T-helper 9 cell (primary cell): Measurements from ENCODE around the gene ORC4.
A peak's percentile ranks its signal among the peaks of the same experiment; 100 is the strongest.

Experiments
- DNase-seq: peaks from one replicate; pipeline ENCODE4 v3.0.0-alpha.2; 2020
- total RNA-seq, 2 donors: gene quantifications; one replicate each; lab custom pipeline; 2026; lab: John Stamatoyannopoulos, UW

ORC4 gene
- 34.5 to 42.5 reads per million in 2 donors for total RNA-seq

DNA sequence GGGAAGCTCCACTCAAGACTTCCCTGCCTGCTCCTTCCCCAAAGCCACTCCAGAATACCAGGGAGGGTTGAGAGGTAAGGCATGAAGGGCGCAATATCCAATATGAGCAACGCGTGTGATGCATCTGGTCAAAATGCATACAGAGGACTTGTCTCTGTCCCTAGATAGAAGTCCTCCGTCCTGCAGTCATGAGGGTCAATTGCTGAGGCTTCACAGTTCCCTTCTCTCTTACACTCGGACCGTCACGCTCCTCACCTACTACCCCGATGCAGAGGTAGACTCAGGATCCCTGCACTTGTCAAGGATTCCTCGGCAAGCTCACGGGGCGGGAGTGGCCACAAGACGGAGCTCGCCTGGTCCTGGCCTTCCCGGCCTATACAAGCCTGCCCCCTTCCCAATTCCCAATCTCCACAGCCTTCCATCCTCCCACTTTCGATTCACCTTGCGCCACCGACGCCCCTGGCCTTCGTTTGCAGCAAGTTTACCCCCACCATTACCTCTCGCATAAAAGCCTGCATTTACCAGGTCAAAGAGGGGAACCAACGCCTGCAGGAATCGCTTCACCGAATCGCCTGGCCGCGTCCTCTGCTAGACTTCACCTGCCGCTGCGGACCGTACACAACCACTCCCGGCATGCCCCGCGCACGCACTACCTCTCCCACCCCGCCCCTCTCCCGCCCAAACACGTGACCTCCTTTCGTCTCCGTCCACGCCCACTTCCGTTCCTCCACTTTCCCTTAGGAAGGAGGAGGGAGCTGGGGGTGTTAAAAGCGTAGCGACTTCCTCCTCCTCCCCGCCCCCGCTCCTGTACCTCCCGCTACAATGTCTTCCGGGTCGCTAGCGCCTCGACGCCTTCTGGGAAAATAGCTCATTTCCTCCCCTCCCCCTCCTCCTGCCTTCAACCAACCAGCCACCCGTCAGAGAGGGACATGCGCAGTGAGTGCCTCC lies at the start of gene ORC4:
TSS of gene ORC4 (minus strand) at position 627 of the 948 bp plus-strand sequence. CDS start 44,779 bp downstream, outside the sequence.
- peak; percentile 96 for DNase-seq

DNA sequence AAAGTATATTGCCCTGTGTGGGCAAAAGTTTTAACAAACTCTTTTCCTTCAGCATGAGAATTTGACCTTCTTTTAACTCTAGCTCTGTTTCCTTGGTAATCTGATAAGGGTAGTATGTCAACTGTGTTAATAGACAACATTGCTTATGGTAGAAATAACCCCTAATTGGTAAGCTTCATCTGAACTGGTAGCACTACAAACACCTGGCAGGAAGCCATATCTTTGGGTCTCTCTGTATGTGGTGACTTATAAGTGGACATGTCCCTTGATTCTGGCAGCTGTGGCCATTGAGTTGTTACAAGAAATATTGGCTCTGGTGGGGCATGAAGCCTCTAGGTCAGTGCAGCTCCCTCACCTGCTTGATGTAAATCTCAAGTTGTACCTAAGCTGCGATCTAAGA lies 47.3 kb upstream of the ORC4 start:
- no peak for DNase-seq

DNA sequence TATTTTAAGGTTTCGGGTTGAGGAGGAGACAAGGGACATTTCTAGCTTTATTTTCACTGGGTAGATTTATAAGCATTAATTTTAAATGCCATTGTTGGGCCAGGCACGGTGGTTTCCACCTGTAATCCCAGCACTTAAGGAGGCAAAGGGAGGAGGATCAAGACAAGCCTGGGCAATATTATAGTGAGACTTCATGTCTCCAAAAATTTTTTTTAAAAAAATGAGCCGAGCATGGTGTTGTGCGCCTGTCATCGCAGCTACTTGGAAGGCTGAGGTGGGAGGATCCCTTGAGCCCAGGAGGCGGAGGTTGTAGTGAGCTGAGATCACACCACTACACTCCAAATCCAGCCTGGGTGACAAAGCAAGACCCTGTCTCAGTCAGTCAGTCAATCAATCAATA lies 45.4 kb upstream of the ORC4 start:
- DNase-seq = no peak

DNA sequence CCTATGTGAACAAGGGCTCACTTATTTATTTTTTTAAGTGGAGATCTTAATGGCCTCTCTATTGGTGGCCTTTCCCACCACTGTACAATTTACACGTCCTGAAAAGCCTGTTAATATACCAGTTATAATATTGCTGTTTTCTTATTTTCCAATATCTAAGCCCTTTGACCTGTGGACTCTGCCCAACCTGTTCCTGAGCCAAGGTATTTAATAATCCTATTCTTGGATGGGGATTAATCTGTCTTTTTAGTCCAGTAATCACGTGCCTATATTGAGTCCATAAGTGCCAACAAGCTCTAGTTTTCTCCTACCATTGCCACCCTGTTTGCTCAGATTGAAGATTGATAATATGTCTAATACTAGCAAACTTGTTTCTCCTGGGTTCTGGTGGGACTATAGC lies 43.1 kb upstream of the ORC4 start:
- no peak for DNase-seq

DNA sequence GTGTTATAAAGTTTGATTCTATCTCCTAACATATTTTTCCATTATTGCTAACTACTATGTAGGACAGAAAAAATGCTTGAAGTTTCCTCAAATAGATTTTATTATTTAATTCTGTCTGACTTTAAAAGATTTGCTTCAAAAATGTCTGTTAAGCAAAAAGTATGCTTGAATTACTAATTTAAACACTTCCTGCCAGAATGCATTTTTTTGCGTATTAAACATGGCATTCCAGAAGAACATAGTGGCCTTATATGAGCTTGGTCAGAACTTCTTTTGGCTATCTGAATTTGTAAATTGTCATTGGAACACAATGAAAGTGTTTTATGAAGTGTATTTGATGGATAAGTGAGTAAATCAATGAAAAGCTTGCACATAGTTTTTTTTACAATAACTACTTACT lies 38.1 kb upstream of the ORC4 start:
- DNase-seq = no peak

DNA sequence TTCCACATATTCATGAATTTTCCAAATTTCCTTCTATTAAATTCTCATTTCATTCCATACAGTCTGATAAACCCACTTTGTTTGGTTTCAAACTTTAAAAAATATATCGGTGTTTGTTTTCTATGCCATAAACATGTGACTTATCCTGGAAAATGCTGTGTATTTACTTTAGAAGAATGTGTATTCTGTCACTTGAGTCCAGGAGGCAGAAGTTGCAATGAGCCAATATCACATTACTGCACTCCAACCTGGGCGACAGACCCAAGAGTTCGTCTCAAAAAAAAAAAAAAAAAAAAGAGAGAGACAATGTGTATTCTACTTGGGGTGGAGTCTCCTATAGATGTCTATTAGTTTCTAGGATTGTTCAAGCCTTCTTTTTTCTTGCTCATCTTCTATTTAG lies 32.1 kb upstream of the ORC4 start:
- no peak for DNase-seq

DNA sequence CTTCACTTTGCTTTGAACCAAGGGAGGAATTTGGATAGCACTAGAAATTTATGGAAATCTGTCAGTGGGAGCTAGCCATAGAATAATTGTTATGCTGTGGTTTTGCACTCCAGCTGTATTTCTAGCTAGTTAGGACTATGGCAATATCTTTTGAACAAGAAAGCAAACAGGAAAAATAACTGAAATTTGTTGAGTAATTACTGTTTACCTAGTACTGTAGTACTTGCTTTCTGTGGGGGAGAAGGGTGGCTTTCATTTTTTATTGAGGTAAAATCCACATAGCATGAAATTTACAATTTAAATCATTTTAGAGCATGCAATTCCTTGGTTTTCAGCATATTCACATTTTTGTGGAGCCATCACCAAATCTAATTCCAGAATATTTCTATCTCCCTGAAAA lies 28.7 kb upstream of the ORC4 start:
- no peak for DNase-seq

DNA sequence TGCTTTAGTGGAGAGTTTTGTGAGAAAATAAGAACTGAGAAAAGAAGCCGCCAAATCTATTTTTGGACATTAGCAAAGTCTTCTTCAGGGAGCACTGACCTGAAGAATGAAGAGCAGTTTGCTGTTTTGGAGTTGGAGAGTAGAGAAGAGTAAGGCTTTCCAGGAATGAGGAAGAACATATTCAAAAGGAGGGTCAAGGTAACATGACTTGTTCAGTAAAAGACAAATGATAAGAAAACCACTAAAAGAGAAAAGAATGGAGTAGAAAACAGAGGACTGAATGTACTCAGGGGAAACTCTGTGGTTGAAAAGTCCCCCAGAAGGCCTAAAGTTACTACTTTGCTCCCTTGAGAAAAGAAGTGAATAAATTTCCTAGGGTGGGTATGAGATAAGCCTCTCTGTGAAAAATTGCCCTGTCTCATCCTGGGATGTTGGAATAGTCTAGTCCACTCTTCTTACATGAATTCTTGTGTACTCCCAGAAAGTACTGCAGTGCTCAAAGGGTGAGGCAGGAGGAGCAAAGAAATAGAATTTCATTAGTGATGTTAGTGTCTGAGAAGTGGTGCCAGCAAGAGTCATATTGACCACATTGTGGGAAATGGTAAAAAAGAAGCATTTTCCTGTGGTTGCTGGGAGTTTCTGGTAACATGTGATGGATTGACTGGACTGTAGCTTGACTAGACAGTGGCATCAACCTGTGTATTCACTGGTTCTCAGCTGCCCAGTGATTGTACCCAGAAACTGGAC lies 28.1 kb upstream of the ORC4 start:
- no peak for DNase-seq

DNA sequence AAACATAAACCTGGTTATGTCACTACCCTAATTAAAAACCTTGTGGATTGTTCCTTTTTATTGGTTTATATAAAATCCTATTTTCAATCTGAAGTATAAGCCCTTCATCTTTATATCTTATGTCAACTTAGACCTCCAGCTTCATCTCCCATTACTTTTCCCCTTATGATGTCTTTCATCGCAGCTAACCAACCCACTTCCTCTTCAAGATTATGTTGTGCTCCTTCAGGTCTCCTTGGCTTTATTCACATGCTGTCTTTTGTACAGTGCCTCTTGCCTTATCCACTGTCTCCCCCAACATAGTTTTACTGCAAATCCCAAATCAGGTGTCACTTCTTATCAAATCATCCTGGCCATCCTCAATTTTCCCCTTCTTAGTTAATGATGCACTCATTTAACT lies 26.3 kb upstream of the ORC4 start:
- DNase-seq = no peak

DNA sequence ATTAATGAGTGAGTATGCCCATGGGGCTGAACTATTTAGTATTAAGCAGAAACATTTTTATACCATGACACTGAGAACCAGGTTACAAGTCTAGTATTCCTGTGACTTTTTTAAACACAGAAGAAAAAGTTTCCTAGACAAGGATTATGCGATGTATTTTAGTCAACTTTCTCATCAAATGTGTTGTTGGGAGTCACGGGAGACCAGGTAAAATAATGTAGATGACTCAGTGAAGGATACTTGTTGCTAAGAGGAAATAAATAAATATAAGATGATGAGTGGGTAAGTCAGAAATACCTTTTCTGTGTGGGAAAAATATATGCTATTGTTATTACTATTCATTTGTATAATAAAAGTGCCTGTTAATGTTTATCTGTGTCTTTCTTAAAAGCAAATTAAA lies 23.8 kb upstream of the ORC4 start:
- no peak for DNase-seq

DNA sequence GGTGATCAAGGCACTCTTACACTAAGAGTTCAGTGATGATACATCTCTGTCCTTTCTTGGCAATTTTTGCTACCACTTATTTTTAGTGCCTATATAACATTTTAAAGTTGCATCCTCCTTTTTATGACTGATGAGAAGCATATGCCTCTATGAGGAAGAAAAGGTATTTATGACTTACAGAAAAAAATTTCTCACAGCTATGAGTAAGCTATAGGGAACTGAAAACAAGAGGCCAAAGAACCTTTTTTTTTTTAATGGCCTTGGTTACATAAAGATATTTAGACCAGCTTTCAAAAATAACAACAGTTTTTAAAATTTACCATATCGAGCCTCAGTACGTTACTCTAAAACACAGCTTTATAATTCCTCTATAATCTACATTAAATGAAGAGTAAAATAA lies 21.7 kb upstream of the ORC4 start:
- no peak for DNase-seq

DNA sequence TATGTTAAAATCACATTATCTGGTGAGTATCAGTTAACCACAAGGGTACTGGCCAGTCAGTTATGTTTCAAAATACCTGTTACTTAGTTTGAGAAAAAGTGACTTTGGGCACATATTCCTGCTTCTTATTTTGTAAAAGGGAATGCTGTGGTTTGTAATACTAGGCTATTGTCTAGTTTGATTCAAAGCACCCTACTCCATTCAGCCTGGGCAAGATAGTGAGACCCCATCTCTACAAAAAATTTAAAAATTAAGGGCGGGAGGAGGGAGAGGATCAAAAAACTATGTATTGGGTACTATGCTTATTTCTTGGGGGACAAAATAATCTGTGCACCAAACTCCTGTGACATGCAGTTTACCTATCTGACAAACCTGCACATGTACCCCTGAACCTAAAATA lies 19.2 kb upstream of the ORC4 start:
- no peak for DNase-seq

DNA sequence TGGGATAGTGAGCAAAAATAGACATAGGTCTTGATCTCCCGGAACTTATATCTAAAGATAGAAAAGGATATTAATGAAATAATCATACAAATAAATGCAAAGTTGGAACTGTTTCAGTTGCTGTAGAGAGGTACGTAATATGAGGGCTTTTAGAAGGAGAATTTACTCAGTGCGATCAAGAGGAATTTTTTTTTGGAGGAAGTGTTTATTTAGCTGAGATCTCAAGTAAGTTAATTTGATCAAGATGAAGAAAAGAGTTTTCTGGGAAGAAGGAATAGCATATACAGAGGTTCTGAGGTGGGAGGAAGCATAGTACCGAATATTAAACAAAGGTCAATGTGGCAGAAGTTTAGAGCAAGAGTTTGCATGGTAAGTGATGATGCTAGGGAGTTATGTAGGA lies 11.7 kb upstream of the ORC4 start:
- DNase-seq = no peak

DNA sequence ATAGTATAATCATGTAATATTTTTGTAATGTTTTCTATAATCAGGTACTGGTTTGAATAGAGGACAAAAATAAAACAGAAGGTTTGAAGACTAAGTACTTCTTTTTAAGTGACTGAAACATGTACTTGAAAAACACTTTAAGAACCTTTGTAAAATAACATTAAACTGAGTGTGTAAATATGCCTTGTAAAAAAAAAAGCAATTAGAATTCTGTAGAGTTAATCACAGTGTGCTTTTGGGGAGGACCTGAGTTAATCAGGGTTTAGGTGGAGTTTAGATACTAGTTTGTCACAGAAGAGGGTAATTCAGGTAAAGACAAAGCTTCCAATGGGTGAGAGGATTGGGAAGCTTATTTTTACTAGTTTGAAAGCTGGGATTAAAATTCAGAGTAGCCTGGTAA lies 10.6 kb upstream of the ORC4 start:
- no peak for DNase-seq

DNA sequence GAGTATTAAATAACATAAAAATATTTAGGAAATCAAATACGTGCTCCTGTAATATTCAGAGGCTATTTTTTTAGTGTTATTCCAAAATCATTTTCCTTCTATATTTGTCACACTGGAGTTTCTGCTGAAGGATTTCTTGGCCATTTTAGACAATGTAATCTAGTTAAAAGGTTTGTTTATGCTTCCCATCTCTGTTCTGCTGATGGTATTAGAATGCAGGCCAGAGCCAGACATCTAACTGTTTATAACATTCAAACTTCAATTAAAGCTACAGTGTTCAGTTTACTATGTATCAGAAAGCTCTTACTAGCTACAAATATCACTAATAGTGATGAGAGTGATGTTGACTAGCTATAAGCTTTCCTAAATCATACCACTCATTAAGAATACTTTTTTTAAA lies 8.2 kb upstream of the ORC4 start:
- no peak for DNase-seq

DNA sequence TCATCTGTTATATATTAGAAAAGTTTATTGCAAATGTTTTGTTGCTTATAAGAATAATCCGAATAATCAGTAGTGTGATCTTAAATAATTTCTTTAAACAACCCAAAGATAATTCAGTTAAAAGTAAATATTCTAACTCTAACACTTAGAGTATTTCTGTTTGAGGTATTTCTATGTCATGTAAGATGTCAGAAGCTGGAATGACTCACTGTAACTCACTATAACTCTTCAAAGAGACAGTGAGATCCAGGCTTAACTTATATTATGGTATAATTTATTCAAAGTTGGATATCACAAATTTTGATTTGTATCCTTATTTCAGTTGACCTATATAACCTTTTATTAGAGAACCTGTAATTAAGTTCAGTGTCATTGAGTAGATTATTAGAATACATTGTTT lies 7.3 kb upstream of the ORC4 start:
- DNase-seq = no peak

DNA sequence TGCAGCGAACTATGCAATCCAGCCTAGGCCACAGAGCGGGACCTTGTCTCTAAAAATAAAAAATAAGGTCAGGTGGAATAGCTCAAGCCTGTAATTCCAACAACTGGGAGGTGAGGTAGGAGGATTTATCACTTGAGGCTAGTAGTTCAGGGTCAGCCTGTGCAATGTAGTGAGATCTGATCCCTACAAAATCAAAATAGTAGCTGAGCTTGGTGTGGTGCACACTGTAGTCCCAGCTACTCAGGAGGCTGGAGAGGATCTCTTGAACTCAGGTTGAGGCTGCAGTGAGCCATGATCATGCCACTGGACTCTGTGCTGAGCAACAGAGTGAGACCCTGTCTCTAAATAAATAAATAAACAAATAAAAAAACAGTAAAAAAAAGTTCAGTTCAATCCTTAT lies 6.0 kb upstream of the ORC4 start:
- DNase-seq = no peak

DNA sequence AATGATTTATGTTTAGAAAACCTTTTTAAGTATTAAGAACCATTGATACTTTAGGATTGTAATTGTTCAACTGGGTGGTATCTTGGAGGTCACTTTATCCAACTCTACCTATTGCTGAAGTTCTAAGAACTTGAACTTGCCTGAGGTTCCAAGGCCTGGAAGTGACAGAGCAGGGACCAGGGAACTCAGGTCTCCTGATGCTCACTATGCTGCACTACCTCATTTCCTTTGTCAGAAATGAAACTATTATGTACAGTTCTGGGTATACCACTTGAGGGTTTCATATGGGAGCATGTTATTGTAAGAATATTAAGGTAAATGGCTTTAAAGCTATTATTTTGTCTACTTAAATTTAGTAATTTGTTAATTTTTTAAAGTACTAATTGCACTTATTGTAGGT lies 3.3 kb upstream of the ORC4 start:
- DNase-seq = no peak

DNA sequence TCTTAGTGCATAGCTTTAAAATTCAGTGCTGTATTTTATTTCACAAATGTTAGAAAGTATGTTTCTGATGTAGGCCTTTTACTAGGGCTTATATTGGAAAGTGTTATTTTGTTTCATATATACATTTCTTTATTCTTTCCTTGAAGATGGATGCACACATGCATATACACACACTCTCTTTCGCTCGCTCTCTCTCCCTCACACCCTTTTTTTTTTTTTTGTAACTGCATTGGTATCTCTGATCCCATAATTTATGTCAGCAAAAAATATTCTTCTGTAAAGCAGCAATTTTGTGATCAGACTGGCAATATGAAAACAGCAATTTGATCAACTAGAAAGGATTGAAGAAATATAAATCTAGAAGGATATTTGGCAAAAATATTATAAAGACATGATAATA lies 2.3 kb upstream of the ORC4 start:
- DNase-seq = no peak

DNA sequence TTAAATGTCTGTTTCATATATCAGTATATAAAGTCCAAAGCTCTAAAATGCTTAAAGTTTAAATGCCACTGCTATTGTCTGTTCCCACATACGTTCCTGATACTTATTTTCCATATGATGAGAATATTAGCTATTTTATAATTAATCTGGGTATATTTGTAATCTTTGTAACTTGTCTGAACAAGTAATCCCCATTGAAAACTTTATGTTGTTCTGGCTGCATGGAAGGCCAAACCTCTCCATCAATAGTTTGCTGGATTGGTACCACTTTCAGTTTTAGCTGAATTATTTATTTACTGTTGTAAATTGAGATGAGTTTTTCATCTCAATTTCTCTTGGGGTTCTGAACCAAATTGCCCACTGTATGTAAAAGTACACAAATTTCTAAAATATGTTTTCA lies 1.8 kb upstream of the ORC4 start:
- DNase-seq = no peak

DNA sequence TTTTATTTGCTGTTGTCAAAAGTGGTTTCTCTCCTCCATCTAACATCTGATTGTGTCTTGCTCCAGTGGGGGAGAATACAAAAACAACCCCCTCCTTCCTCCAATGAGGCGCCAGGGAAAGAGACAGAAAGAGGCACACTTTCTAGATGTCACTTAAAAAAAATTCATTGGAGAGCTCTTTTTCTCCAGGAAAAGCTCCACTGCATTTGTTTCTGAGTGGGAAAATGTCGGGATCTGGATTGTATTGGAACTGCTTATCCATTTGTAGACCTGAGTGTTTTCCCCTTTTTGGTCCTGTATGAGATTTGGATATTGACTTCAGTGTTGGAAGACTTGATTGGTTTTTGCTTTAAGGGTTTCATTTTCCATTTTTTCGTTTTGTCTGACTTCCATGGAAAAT lies 1.3 kb upstream of the ORC4 start:
- DNase-seq = no peak

DNA sequence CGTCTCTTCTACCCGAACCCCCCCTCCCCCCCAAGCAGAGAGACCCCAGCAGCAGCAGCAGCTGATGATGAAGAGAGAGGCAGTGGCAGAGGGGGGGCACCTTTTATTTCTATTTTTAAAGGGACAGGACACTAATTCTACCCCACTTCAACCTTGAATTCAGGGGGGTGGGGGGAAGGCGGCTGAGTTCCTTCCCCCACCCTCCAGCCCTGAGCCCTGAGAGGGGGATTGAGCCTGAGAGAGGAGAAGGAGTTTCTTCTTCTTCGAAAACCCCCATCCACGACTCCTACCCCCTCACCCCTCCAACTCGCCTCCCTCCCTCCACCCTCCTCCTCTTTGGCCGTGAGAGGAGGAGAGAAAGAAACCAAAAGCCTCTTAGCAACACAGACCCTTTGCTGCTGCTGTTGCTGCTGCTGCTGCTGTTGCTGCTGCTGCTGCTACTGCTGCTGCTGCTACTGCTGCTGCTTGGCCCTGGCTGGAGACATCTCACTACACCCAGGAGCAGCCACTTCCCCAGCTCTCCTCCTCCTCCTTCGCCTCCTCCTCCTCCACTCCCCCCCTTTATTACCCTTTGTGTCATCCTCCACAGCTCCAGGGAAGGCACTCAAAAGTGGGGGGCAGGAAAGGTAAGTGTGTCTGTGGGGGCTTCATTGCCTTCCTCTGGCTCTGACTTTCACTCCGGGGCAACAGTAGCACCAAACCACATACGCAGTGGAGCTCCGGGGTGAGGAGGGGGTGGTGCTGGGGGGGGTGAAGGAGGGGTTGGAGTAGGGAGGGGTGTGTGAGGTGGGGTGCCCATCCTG lies 723 bp upstream of the ORC4 start, which contains the start of gene MBD5:
TSS of gene MBD5 (plus strand) at position 33 of the 803 bp plus-strand sequence.
- peak; percentile 52 for DNase-seq

DNA sequence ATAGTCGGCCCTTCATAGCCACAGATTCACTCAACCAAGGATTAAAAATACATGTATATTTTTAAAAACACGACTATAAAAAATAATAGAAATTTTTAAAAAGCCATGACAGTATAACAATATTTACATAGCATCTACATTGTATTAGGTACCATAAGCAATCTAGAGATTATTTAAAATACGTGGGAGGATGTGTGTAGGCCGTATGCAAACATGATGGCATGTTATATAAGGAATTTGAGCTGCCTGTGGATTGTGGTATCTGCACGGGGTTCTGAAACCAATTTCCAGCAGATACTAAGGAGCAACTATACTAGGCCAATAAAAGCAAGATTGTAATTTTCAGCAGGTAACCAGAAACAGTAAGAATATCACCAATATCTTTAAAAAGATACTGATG lies 5.9 kb downstream of the ORC4 start:
- DNase-seq = no peak
